ENCODE results near the gene CHST12.
"Not testable (repeated sequence)": the region's sequence is repeated elsewhere in the genome, so short reads cannot be mapped to it uniquely, and the experiment has no call there.

Gene CHST12

DNA sequence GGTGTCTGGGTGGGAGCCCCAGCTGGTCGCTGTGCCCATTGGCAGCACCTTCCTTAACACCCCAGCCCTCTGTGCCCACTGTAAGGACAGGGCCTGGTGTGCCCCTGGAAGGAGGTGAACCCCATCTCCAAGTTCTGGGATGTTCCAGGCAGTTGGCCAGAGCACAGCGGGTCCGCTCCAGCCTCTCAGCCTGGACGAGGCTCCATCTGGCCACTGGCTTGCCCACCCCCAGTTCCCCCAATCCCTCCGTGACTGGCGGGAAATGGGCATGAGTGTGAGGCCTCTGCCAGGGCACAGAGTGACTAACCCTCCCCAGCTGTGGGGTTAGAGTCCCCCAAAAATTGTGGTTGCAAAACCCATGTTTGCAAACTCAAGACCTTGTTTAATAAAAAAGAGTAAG lies 57.2 kb downstream of the CHST12 start:
- DNase-seq (ENCODE audit: low read depth in 2 of 2): no peak

DNA sequence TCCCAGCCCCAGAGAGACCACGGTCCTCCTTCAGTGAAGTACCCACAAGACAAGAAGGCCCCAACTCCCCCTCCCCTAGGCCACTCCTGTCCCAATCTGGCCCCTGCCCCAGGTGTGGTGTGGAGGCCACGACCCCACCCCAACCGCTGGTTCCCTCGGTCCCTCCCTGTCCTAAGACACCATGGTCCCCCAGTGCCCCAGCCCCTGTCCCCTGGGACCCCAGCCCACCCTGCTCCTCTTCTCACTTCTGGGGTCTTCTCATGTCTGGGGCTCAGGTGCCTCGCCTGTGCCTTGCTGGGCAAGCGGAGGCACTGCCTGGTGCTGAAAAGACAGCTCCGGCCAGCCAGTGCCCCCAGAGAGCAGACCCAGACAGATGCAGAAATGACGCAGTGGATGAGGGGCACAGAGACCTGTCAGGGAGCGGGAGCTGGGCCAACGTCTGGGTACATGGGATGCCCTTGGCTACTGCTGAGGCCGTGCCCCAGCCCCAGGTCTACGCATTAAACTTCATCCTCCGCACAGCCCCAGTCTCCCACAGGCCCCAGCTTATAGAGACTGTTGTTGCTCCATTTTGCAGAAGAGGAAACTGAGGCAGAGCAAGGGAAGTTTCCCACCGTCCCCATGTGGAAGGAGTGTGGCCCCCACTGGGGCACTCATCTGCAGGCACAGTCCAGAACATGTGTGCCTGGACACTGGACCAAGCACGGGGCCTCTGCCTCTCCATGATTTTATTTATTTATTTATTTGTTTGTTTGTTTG lies 58.0 kb downstream of the CHST12 start:
- no peak for DNase-seq (ENCODE audit: low read depth in 2 of 2)

DNA sequence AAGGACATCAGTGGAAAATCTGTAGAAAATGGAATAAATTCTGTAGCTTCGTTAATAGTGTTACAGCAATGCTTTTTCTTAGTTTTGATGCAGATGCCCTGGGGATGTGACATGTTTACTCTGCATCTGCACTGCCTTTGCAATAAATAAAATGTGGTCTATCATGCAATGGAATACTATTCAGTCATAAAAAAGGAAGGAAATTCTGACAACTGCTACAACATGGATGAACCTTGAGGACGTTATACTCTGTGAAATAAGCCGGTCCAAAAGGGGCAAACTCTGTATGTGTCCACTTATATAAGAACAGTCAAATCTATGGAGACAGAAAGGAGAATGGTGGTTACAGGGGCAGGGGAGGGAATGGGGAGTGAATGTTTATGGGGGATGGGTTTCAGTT lies 59.3 kb downstream of the CHST12 start:
- no peak for DNase-seq (ENCODE audit: low read depth in 2 of 2)

DNA sequence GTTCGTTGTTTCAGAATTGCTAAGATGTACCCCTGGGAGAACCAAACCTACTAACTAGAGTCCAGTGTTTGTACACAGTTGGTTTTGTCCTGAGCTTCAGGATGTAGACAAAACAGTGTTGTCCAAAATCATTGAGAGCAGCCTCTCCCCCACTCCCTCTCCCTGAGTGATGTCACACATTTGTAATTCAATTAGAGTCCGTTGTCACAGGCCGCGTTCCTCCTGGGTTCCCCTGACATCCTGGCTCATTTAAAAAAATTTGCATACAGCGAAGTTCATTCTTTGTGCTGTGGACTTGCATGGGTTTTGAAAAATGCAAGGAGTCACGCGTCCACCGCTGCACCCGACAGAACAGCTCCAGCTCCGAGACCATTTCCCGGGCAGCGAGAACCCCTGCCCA lies 62.5 kb downstream of the CHST12 start:
- DNase-seq (ENCODE audit: low read depth in 2 of 2): no peak

DNA sequence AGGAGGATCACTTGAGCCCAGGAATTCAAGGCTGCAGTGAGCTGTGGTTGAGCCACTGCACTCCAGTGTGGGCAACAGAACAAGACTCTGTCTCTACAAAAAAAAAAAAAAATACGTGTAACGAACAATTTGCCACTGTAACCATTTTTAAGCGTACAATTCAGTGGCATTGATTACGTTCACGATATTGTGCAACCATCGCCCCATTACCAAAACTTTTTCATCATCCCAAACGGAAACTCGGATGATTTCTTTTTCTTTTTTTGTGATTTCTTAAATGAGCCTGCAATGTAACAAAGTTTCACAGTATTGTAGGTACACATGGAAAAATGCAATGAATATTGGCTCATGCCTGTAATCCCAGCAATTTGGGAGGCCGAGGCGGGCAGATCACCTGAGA lies 63.3 kb downstream of the CHST12 start:
- no peak for DNase-seq (ENCODE audit: low read depth in 2 of 2)

DNA sequence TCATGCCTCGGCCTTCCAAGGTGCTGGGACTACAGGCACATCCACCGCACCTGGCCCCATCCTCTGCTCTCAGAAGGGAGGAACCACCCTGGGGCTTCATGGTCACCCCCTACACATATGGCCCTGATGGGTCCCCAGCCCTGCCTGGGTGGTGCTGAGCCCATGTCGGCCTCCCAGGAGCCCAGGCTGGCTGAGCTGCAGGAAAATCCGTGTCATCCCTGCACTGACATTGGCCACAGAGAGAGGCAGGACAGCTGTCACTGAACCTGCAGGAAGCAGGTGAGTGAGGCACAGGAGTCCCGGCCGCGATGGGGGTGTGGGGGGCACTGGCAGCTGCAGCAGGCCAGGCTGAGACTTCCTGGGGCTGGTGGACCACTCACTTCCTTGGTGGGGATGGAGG lies 64.8 kb downstream of the CHST12 start:
- no peak for DNase-seq (ENCODE audit: low read depth in 2 of 2)

DNA sequence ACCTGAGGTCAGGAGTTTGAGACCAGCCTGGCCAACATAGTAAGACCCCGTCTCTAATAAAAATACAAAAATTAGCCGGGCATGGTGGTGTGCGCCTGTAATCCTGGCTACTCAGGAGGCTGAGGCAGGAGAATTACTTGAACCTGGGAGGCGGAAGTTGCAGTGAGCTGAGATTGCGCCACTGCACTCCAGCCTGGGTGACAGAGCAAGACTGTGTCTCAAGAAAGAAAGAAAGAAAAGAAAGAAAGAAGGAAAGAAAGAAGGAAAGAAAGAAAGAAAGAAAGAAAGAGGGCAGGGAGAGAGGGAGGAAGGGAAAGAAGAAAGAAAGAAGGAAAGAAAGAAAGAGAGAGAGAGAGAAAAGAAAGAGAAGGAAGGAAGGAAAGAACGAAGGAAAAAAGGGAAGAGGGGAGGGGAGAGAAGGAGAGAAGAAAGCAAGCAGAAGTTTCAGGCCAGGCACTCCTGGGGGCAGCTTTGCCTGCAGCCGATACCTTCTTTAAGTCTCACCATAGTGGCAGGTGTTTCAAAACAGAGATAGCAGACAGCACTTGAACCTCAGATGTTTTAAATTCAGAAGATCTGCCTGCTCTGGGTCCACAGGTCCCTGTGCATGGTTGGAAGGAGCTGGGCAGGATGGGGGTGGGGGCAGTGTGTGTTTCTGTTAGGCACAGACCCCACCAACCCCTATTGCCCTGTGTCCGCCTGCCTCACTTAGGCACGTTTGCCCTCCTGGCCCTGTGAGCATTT lies 66.2 kb downstream of the CHST12 start:
- not testable (repeated sequence) for DNase-seq (ENCODE audit: low read depth in 2 of 2)

DNA sequence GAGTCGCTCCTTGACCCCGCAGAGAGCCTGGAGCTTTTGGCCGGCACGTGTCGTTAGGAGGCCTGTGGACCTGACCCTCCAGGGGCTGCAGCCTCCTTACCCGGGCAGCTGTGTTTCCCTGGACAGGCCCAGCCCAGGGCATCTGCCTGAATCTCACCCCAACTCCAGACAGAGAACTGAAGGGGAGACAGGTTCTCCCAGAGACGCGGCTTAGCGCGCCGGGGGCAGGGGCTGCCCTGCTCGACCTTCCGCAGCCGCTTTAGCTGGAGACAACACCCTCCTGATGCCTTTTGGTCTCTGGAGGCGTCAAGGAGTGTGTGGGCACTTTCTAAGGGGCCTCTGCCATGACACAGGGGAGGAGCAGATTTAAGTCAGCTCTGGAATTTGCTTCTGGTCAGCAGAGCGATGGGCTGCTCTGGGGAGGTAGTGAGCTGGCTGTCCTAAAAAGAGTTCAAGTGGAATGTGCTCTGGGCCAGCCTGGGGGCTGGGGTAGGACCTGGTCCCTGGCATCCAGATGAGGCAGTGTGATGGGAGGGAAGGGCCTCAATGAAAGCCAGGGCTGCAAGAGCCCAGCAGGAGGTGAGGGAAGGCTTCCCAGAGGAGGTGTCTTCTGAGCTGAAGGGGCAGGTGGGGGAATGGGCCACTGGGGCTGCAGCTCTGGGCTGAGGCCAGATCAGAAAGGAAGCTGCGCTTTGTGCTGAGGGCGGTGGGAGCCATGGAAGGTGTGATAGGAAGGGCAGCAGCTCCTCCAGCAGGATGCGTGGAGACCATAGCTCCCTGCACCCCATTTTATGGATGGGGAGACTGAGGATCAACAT lies 67.0 kb downstream of the CHST12 start:
- DNase-seq (ENCODE audit: low read depth in 2 of 2): no peak

DNA sequence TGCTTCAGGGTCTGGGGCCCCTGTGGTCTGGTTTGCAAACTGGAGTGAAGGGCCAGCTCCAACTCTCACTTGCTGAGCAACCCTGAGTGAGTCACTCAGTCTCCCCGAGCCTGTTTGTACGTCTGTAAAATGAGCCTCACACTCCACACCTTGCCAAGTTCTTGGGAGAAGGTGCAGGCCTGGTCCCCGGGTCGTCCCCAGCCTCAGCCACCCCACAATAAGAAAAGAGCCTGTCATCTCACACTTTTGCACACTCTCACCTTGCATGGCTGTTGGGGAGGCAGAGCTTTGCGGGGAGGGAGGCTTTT lies 67.6 kb downstream of the CHST12 start:
- DNase-seq (ENCODE audit: low read depth in 2 of 2): no peak

DNA sequence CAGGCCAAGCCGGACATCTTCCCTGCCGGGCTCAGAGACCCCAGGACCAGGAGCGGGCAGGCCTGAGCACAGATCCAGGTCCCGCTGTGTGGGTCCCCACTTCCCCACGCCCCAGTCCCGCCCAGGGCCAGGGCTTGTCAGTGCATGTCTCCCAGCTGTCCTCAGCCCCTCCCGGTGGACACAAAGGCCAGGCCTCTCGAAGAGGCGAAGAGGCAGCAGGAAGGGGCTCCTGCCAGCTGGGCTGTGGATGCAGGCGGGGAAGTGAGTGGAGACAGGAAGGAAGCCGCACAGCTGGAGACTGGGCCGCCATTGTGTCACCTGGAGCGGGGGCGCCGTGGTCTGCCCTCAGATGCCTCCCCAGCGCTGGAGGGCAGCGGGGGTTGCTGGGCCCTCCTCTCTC lies 68.0 kb downstream of the CHST12 start:
- no peak for DNase-seq (ENCODE audit: low read depth in 2 of 2)

DNA sequence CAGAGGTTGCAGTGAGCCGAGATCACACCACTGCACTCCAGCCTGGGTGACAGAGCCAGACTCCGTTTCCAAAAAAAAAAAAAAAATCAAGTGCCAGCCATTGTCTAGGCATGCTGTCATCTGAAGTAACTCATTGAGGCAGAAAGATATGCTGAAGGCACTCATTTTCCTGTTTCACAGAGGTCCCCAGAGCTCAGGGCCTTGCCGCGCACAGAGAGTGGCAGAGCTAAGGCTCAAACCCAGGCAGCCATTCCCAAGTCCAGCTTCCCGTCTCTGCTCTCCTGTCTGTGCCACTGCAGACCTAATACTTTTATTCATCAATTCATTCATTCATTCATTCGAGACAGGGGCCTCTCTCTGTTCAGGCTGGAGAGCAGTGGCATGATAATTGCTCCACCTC lies 69.3 kb downstream of the CHST12 start:
- DNase-seq (ENCODE audit: low read depth in 2 of 2): no peak

DNA sequence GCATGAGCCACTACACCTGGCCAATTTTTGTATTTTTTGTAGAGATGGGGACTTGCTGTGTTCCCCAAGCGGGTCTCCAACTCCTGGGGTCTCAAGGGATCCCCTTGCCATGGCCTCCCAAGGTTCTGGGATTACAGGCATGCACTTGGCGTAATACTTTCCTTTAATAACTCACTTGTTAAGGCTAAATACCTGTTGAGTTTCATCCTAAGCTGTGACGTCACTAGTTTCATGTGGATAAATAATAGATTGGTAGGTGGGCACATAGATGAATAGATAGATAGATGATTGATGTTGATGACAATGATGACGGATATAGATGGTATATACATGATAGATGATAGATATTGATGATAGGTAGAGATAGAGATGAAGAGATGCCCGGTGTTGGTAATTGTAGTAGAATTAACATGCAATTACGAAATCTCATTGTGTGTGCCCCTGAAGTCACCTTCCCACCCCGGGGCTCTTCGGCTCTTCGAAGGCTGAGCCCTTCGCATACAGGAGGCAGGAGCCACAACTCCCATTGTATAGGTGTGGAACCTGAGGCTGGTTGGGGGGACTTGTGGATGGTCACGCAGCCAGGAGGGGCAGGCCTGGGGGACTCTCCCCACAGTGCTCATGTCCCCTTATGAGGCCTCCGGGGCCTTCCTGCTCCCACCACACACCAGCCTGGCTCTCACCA lies 70.2 kb downstream of the CHST12 start:
- DNase-seq (ENCODE audit: low read depth in 2 of 2): no peak

DNA sequence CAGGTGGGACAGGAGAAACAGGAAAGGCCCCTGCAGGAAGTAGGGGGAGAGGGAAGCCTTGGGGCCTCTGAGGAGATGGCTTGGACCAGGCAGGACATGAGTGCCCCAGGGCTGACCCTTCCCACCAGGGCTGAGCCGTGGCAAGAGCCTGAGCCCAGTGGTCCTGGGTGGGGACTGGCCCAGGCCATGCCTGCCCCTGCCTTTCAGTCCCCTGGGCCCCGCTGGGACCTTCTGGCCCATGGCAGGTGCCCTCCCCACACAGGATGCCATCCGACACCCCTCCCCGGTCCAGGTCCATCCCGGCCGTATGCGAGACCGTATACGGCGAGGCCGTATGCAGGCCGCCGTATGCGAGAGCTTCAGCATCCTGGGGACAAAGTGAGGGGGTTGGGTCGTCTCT lies 70.8 kb downstream of the CHST12 start:
- DNase-seq (ENCODE audit: low read depth in 2 of 2): no peak

DNA sequence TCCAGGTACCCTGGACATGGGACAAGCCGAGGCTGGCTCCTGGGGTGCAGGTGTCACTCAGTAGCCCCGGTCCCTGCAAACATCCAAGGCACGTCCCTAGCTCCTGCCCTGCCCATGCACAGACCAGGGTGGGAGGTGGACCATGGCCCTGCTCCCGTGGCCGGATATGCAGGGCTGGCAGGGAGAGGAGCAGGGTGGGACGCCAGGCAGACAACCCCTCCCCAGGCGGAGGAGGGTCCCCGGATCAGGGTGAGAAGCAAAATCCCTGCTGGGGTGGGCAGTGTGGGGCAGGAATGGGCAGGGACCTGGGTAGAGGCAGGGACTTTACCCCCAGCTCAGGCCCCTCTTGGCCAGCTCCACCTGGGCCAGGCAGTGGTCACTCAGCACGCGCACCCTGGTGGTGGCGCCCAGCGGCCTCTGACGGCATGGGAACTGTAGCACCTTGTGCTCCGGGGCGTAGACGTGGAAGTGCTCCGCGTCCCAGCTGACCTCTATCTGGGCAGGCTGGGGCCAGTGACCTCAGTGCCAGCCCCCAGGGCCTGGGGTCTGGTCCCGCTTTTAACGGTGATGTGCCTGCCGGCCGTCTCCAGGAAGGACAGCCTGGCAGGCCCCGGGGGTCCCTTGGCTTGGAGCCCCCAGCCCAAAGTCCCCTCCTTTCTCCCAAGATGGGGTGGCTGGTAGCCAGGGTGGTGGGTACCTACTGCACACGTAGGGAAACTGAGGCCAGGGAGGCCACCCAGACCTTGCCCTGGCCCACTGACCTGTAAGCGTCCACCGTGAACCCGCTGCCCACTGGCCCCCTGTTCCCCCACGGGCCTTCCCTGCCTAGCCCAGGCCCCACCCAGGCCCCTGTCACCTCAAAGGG lies 71.6 kb downstream of the CHST12 start:
- DNase-seq (ENCODE audit: low read depth in 2 of 2): no peak

DNA sequence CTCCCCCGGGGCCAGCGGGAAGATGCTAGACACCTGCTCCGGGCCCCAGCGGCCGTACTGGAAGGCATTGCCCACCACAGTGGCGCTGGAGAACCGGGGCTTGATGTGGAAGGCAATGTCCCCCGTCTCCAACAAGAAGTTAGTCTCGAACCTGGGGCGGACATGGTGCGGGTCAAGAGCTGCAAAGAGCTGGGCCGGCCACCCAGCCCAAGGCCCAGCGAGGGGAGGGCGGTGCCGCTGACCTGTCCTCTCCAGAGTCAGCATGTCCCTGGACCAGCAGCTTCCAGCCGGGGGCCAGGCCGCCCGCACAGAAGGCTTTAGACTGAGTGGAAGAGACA lies 72.2 kb downstream of the CHST12 start:
- no peak for DNase-seq (ENCODE audit: low read depth in 2 of 2)

DNA sequence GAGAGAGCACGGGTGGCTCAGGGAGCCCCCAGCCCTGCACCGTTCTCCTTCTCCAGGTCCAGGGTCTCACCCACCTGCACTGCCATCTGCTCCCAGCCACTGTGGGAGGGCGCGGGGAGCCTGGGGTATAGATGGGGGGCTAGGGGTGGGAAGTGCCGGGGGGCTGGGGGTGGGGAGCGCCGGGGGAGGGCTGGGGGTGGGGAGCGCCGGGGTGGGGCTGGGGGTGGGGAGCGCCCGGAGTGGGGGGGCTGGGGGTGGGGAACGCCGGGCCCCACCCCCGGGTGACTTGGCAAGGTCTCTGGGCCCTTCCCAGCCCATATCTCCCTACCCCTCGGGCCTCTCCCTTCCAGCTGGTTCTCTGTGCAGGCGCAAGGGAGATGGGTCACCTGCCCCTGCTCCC lies 72.9 kb downstream of the CHST12 start, which contains the start of gene GRIFIN:
Gene GRIFIN, minus strand, starts transcription at position 101 of the 400 bp plus-strand sequence. Its CDS starts 15 bp downstream, at position 86.
- DNase-seq (ENCODE audit: low read depth in 2 of 2): no peak

DNA sequence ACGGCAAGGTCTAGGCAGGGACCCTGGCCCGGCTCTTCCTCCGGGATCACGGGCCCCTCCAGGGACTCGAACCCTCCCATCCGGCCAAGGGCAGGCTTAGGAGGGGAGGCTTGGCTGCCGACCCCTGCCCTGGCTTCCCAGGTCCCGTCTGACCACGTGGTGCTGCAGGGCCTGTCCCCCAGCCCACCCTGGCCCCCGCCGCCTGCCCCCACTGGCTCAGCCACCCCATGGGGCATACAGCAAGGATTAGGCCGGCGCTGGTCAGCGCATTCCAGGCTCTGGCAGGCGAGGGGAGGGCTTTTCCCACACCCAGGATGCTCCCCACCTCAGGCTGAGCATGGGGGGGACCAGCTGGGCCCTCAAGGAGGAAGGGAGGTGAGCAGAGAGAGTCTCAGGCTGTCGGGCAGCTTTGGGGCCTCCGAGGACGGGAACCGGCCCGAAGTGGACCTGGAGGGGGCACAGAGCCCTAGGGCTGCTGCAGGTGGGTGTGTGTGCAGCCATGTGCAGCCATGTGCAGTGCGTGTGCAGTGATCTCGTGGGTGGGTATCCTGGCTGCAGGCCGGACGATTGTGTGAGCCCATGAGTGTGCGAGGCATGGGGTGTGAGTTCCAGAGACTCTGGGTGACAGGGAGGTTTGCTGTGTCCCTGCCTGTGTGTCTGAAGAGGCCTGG lies 73.5 kb downstream of the CHST12 start:
- no peak for DNase-seq (ENCODE audit: low read depth in 2 of 2)

DNA sequence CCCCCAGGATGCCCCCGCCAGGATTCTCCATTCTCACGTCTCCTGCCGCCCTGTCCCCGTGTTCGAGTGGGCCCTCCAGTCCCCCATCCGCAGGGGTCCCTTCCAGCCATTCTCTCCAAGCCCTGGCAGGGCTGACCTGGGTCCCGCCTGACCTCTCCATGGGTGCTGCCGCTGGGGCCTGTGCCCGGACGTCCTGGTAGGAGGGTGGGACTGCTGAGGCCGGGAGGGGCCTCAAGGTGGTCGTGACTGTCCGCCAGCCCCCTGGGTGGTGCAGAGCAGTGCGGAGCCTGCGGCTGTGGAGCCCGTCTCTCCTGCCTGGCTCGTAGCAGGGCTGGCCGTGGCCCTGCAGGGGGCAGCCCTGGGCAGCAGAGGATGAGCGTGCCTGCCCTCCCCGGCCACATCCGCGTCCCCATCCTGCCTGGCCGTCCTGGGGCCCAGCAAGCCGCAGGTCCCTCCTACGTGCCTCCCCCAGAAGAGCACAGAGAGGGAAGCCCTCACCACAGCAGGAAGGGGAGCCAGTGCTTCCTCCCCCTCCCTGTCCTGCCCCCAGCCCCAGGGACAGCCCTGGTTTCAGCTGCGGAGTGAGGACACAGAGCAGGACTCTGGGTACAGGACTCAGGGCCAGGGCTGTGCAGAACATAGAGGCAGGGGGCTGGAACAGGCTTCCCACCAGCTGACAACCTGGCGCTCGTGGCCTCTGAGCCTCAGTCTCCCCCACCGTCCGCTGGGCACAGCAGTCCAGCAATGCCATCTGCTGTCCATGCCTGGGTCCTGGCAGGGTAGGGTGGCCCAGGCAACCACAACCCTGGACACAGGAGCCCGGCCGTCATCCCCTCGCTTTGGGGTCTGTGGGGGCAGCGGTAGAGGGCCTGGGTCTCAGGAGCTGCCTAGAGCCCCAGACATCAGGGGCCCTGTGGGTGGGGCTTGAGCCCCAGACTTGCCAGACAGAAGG lies 74.3 kb downstream of the CHST12 start:
- DNase-seq (ENCODE audit: low read depth in 2 of 2): peak in 1 of 2 experiments; percentile 37

DNA sequence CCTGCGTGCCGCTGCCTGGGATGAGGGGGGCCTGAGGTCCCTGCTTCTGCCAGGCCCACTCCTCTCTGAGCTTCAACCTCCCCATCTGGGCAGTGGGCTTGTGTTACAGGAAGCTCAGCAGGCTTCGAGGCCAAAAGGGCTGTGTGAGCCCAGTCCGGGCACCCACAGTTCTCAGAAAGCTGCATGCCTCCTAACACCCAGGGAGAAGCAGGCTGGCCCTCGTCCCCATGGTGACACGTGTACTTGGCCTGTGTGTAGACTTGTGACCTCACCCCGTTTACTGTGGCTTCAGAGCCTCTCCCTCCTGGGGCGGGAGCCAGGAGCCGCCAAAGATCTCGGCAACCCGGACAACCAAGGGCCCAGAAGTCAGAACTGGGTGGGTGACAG lies 75.0 kb downstream of the CHST12 start:
- no peak for DNase-seq (ENCODE audit: low read depth in 2 of 2)

DNA sequence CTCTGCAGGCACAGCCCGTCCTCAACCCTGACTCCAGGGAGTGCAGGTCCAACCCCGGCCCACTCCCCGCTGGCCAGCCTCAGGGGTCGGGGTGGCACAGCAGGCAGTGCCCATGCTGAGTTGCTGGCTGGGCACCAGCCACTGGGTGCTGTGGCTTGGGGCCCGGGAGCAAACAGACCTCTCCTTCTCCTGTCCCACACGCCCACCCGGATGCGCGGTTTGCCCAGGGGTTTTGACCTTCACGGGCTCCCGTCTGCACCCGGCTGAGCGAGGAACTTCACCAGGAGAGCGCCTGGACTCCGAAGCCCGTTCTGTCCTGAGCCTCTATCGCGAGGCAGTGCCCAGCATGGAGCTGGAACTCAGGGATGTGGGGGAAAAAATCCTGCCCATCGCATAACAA lies 75.4 kb downstream of the CHST12 start:
- DNase-seq (ENCODE audit: low read depth in 2 of 2): no peak
